Heart left ventricle (tissue), 13 donors: ENCODE results near the gene SYT11.
"Not testable (repeated sequence)": the region's sequence is repeated elsewhere in the genome, so short reads cannot be mapped to it uniquely, and the experiment has no call there.

ENCODE experiments used
- POLR2A ChIP-seq, 2 donors: fragments of 450-650 bp; IDR thresholded peaks; one replicate each; pipeline ENCODE4 v1.6.1; 2017; ENCODE audit warnings: antibody characterized with exemption in 2 of 2, mild to moderate bottlenecking in 2 of 2, moderate library complexity in 2 of 2
- TF ChIP-seq, protein P1 (sequence below), 12 donors: fragments of 200-600 bp; sonication (generic) in 4 of 12; IDR thresholded peaks; one replicate each; pipeline versions ENCODE4 v1.5.0 to v1.8.0; 2018 to 2022; ENCODE audit warnings: antibody characterized with exemption in 12 of 12, mild to moderate bottlenecking in 5 of 12
- donor health status: ischemic (EF 13 %, LVEDD 7.1; RV severe dilation, severe dysfunction).
- donor health status: DM: no; HTN: yes; CAD: no.
- donor health status: DM: no; HTN: no; CAD: no.
- donor health status: ischemic (EF 25% LVEDD 6.9; RV normal size, moderate dysfunction).
- donor health status: ischemic (EF 25% LVEDD 5.7; RV mildly dilated, moderate dysfunction).
- donor health status: ischemic (EF 35%, LVEDD 5.7; RV mildly dilated, moderate dysfunction).
- donor health status: nonischemic (EF 11% LVEDD 7.7; RV severe dilation, severe dysfunction).
- donor health status: DM: yes; HTN: yes; CAD: no.
- donor health status: PGD.
- donor health status: ischemic (EF 29% LVEDD 5.4; RV normal size, mild dysfunction).
- donor health status: nonischemic (EF 23%, LVEDD 6.1; RV moderate dilation, normal function).

DNA sequence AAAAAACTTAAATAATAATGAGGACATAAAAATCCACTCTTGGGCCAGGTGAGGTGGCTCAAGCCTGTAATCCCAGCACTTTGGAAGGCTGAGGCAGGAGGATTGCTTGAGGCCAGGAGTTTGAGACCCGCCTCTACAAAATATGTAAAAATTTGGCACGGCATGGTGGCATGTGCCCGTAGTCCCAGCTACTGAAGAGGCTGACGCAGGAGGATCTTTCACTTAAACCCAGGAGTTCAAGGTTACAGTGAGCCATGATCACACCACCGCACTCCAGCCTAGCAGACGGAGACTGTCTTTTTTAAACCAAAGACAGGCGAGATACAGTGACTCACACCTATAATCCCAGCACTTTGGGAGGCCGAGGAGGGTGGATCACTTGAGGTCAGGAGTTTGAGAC is 37.1 kb downstream of the SYT11 start:
- TF ChIP-seq, protein P1, sequence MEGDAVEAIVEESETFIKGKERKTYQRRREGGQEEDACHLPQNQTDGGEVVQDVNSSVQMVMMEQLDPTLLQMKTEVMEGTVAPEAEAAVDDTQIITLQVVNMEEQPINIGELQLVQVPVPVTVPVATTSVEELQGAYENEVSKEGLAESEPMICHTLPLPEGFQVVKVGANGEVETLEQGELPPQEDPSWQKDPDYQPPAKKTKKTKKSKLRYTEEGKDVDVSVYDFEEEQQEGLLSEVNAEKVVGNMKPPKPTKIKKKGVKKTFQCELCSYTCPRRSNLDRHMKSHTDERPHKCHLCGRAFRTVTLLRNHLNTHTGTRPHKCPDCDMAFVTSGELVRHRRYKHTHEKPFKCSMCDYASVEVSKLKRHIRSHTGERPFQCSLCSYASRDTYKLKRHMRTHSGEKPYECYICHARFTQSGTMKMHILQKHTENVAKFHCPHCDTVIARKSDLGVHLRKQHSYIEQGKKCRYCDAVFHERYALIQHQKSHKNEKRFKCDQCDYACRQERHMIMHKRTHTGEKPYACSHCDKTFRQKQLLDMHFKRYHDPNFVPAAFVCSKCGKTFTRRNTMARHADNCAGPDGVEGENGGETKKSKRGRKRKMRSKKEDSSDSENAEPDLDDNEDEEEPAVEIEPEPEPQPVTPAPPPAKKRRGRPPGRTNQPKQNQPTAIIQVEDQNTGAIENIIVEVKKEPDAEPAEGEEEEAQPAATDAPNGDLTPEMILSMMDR (IDR thresholded peaks at IDR 0.05): not testable (repeated sequence)
- not testable (repeated sequence) for TF ChIP-seq POLR2A (IDR thresholded peaks at IDR 0.05)
